Ishikawa (cell line): ENCODE results near the gene MAST2.

ENCODE experiments used
- CEBPB ChIP-seq: IDR thresholded peaks from 2 replicates; pipeline ENCODE4 v1.6.1; 2012
- CREB1 ChIP-seq: IDR thresholded peaks from 2 replicates; pipeline ENCODE4 v1.6.1; 2012; ENCODE audit warnings: low read depth
- EGR1 ChIP-seq: IDR thresholded peaks from 2 replicates; pipeline ENCODE4 v1.6.1; 2012
- EP300 ChIP-seq: IDR thresholded peaks from 2 replicates; pipeline ENCODE4 v1.6.1; 2012; ENCODE audit warnings: borderline replicate concordance
- FOXM1 ChIP-seq: IDR thresholded peaks from 2 replicates; pipeline ENCODE4 v1.6.1; 2012; ENCODE audit warnings: low read depth, borderline replicate concordance
- MAX ChIP-seq: IDR thresholded peaks from 2 replicates; pipeline ENCODE4 v1.6.1; 2012
- NFIC ChIP-seq: IDR thresholded peaks from 2 replicates; pipeline ENCODE4 v1.6.1; 2012
- RAD21 ChIP-seq: IDR thresholded peaks from 2 replicates; pipeline ENCODE4 v1.6.1; 2012; ENCODE audit warnings: low read depth
- REST ChIP-seq: IDR thresholded peaks from 2 replicates; pipeline ENCODE4 v1.6.1; 2012; ENCODE audit warnings: low read depth, mild to moderate bottlenecking
- TAF1 ChIP-seq: IDR thresholded peaks from 2 replicates; pipeline ENCODE4 v1.6.1; 2012; ENCODE audit warnings: low read depth, mild to moderate bottlenecking
- TCF12 ChIP-seq: IDR thresholded peaks from 2 replicates; pipeline ENCODE4 v1.6.1; 2012; ENCODE audit warnings: low read depth
- TEAD4 ChIP-seq: IDR thresholded peaks from 2 replicates; pipeline ENCODE4 v1.6.1; 2012
- USF1 ChIP-seq: IDR thresholded peaks from 2 replicates; pipeline ENCODE4 v1.6.1; 2012
- YY1 ChIP-seq: IDR thresholded peaks from 2 replicates; pipeline ENCODE4 v1.6.1; 2012; ENCODE audit warnings: low read depth
- ZBTB7A ChIP-seq: IDR thresholded peaks from 2 replicates; pipeline ENCODE4 v1.6.1; 2012; ENCODE audit warnings: low read depth

MAST2 gene

GRCh38 chr1:46056325-46056724, 252.9 kb downstream of the MAST2 start:
- TF ChIP-seq TAF1, result no peak
- TF ChIP-seq TEAD4, result no peak
- no peak for TF ChIP-seq CEBPB
- no peak for TF ChIP-seq RAD21
- TF ChIP-seq USF1, result no peak
- no peak for TF ChIP-seq EP300
- no peak for TF ChIP-seq NFIC
- TF ChIP-seq ZBTB7A, result no peak
- TF ChIP-seq REST, result no peak
- TF ChIP-seq CREB1, result no peak
- TF ChIP-seq MAX, result no peak
- no peak for TF ChIP-seq TCF12
- TF ChIP-seq FOXM1, result no peak
- no peak for TF ChIP-seq EGR1
- TF ChIP-seq YY1, result no peak

- TF ChIP-seq TEAD4 (no peak), EGR1 (no peak), TAF1 (no peak), REST (no peak), EP300 (no peak), NFIC (no peak), YY1 (no peak), TCF12 (no peak), USF1 (no peak), ZBTB7A (no peak)
These were observed 254.4 kb downstream of the MAST2 start for GRCh38 chr1:46057781-46058180.

GRCh38 chr1:46058936-46059335, 255.5 kb downstream of the MAST2 start:
- TF ChIP-seq NFIC, result no peak
- no peak for TF ChIP-seq CEBPB
- no peak for TF ChIP-seq FOXM1
- no peak for TF ChIP-seq TAF1
- TF ChIP-seq USF1, result no peak
- TF ChIP-seq MAX, result no peak
- TF ChIP-seq TCF12, result no peak

- TF ChIP-seq NFIC (no peak), ZBTB7A (no peak), FOXM1 (no peak), YY1 (no peak), CEBPB (no peak), TAF1 (no peak)
These were observed 257.7 kb downstream of the MAST2 start for GRCh38 chr1:46061146-46061545.

GRCh38 chr1:46062651-46063319, 259.4 kb downstream of the MAST2 start:
- no peak for TF ChIP-seq EP300
- TF ChIP-seq CEBPB, result no peak
- TF ChIP-seq TCF12, result no peak
- TF ChIP-seq TEAD4, result no peak
- TF ChIP-seq USF1, result no peak

- TF ChIP-seq CREB1 (no peak), TCF12 (no peak), USF1 (no peak), ZBTB7A (no peak), NFIC (no peak), CEBPB (no peak), REST (no peak), FOXM1 (no peak), TAF1 (no peak)
These were observed 261.3 kb downstream of the MAST2 start for GRCh38 chr1:46064708-46065107.
